Inferior parietal cortex (tissue), 1 donor: ENCODE data around the gene MBD4.
"Not testable (repeated sequence)": the region's sequence is repeated elsewhere in the genome, so short reads cannot be mapped to it uniquely, and the experiment has no call there.

Experiments used
- DNase-seq: peaks from one replicate; pipeline ENCODE4 v3.0.0-alpha.2; 2016; ENCODE audit errors: extremely low spot score

The MBD4 gene

GRCh38 chr3:129439817-129440617 lies at the start of gene MBD4, which contains the start of gene IFT122:
TSS of gene MBD4 (minus strand) at chr3:129439948. CDS start at chr3:129439833, 115 bp downstream.
TSS of gene IFT122 (plus strand) at chr3:129440224. CDS start at chr3:129440331, 107 bp downstream.
- peak; percentile 99 for DNase-seq

DNA sequence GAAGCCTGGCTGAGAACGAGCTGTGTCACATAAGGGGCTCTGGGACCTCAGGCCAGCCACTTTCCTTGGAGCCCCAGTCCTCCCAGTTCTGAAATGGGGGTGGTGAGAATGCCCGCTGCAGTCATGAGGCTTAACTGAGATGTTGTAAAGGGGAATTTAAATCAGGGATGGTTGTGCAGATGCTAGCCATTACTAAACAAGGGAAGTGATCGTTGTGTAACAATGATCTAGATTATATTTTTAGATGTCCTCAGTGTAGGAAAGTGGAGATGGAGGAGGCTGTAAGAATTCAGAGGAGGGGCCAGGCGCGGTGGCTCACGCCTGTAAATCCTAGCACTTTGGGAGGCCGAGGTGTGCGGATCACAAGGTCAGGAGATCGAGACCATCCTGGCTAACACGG lies 49.5 kb upstream of the MBD4 start:
- not testable (repeated sequence) for DNase-seq

GRCh38 chr3:129487868-129488335 lies 48.2 kb upstream of the MBD4 start:
- not testable (repeated sequence) for DNase-seq

DNA sequence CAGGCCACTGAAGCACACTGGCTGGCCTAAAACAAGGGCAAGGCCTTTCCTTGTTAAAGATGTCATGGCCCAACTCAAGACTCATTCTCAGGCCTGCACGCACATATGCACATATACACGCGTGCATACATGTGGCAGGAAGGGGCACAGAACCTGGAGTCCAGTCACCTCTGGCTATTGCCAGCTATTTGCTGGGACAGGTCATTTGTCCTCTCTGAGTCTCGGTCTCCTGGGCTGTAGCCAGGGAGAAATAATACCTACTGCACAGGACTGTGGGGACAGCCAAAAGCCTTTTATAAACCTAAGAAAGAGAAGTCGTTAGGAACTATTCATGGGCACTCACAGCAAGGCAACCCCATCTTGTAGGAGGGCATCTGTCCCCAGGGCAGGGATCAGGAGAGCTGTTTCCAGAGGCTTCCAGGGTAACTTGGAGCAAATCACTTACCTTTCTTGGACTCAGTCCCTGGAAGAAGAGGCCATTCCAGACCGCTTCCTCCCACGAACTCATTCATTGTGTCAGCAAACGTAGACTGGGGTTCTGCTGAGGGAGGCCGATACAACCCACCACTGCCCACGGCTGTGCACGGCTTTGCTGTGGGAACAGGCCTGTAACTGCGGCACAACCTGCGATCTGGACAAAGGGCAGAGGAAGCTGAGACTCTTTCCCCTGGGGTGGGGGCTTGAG lies 47.6 kb upstream of the MBD4 start:
- DNase-seq = no peak

DNA sequence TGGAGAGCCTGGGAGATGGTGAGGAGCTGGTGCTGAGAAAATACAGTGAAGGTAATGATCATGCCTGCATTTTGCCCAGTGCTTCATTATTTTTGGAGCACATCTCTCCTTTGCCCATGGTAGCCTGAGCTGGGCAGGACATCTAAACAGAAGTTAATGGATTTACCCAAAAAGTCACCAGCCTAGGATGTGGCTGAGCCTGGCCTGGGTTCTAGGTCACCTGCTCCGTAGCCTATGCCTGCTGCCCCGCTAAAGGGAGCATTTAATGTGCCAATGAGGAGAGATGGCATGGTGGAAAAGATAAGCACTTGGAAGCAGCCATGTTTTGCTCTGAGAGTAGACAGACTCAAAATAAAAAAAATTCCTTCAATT lies 46.9 kb upstream of the MBD4 start:
- DNase-seq = no peak

DNA sequence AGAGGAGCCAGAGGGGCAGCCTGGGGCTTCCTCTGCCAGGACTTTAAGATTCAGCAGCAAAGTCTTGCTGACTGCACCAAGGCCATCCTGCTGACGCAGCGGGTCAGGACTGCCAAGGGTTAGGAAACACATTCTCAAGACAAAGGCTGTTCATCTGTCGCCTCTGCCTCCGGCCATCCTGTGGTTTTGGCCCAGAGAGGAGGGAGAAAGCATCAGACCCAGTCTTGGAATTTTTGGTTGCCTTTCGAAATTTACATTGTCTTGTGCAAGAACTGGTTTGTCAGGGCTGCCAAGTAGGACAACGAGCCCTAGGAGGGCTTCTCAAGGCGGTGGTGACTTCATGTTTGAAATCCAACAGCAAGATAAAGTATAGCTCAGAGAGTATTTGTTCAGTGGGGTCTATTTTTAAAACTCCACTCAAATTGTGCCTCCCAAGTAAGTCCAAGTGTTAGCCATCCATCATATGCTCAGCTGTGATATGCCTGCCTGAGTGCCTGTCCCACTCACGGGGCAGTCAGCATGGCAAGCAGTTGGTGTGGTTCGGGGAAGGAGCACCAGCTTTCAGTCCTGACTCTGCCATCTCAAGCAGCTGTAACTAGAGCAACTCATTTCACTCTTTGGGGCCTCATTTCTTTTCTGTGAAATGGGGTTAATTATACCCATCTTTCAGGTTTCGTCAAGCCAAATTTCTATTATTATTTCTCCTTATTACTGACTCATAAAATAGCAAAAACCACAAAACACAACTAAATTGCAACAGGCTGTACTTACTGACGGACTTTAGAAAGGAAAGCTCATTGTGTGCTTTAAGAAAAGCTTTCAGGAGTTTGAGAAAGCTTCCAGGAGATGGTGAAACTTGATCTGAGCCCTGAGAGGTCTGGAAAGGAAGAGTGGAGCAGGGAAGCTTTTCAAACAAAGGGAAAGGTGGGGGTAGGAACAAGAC lies 46.2 kb upstream of the MBD4 start:
- DNase-seq = no peak

- not testable (repeated sequence) for DNase-seq
Observed at GRCh38 chr3:129485146-129485545, 45.4 kb upstream of the MBD4 start.

DNA sequence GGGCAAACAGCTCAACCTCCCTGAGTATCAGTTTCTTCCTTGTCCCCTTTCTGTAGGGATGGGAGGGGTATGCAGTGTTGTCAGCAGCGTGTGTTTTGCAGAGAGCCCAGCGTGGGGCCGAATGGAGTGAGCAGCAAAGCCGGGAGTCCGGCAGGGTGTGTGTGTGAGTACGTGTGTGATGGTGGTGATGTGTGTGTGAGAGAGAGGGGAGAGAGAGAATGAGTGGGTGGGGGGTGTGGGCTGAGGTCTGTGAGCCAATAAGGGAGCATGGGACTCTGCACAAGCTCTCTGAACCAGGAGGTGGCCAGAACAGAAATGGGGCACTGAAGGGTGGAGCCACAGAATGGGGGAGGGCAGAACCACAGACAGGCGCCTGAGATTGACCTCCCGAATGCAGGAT lies 44.1 kb upstream of the MBD4 start:
- no peak for DNase-seq

DNA sequence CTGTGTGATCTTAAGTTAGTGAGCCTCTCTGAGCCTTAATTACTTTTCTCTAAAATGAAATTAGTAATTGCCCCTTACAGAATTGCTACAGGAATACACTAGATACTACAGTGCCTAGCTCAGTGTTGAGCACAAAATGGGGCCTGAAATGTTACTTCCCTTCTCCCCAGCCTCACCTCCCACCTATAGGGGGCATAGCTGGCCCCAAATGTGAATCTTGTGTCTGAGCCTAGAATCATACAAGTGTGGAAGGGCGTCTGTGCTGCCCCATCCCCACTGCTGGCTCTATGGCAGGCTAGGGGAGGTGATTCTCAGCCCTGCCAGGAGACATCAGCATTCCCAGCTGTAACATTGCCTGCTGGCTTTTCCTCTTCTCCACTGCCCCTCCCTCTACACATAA lies 43.0 kb upstream of the MBD4 start:
- DNase-seq = no peak

- DNase-seq = no peak
Observed at GRCh38 chr3:129481766-129482332, 42.1 kb upstream of the MBD4 start.

- not testable (repeated sequence) for DNase-seq
Observed at GRCh38 chr3:129481225-129481765, 41.5 kb upstream of the MBD4 start.

DNA sequence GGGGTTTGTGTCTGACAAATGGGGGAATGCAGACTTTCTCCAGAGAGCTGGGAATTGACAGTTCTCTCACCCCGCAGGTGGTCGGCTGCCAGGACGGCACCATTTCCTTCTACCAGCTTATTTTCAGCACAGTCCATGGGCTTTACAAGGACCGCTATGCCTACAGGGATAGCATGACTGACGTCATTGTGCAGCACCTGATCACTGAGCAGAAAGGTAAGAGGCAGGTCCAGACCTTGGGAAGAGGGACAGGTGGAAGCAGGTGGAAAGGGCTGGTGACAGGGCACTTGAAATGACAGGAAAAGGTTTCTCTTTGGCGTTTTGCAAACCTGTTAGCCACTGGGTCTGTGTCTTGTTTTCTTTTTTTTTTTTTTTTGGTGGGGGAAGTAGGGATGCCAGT lies 36.8 kb upstream of the MBD4 start:
- no peak for DNase-seq

DNA sequence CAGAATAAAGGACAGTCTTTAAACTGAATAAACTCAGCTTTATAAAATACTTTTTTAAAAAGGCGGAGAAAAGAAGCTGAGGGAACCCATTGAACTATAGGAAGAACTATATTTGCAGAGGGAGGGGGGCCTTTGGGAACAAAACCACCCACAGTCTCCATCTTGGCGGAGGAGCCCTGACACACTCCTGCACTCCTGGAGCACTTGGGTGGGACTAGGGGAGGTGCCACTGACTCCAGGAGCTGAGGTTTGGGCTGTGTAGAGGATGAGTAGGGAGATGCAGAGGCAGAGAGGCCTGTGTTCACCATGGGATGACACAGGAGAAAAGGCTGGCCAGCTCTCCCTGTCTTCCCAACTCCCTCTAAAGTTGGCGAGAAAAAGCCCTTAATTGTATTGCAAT lies 36.1 kb upstream of the MBD4 start:
- DNase-seq = no peak

- DNase-seq = no peak
Observed at GRCh38 chr3:129474984-129475804, 35.4 kb upstream of the MBD4 start.

- DNase-seq = no peak
Observed at GRCh38 chr3:129473769-129474152, 34.0 kb upstream of the MBD4 start.

DNA sequence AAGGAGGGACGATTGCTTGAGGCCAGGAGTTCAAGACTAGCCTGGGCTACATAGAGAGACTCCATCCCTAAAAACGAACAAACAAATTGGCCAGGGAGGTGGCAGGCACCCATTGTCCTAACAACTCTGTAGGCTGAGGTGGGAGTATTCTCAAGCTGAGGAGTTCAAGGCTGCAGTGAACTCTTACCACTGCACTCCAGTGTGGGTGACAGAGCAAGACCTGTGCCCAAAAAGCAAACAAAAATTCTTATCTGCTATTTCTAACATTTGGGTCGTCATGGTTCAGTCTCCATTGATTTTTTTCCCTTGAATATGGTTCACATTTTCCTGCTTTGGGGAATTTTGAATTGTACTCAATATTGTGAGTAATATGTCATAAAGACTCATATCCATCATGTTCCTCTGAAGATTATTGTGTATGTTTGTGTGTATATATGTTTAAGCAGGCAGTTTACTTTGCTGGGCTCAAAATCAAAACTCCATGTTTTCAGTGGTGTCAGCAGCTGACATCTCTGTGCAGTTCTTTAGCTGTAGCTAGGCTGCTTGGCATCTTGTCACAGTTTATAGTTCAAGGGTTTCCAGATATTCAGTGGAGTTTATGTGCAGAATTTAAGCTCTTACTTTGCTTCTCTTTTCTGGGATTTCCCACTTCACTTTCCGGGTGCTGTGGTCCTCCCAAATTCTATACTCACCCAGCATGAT lies 33.5 kb upstream of the MBD4 start:
- DNase-seq = no peak

DNA sequence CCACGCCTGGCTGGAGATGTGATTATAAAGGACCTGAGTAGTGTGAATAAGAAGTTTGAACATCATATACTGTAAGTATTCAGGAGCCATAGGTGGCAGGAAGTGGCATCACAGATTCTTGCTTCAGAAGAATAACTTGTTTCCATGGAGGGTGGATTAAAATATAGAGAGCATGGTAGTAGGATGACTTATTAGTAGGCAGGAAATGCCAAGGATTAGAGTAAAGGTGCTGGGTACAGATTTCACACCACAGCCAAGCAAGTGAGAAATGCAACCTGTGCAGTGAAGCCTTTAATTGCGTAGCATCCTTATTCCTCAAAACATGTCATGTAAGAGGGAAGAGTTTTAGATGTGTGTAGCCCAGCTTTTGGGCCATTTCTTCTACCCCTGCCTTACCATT lies 31.1 kb upstream of the MBD4 start:
- DNase-seq = no peak

GRCh38 chr3:129469026-129469425 lies 29.3 kb upstream of the MBD4 start:
- no peak for DNase-seq

DNA sequence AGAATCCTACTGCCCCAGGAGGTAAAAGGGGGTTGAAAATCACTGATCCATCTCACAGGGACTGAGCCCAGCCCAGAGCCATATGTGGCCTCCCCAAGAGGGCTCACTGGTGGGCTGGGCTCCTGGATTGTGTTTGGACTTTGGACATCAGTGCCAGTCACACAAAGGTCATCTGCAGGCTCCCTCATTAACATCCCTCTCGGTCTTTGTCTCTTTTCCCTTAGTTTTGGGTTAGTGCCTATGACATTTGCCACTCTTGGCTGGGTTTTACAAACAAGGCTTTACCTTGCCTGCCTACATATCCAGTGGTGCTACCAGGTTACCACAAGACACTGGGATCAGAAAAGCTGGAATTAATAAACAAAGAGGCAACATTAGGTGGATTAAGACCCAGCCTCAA lies 28.2 kb upstream of the MBD4 start:
- no peak for DNase-seq

DNA sequence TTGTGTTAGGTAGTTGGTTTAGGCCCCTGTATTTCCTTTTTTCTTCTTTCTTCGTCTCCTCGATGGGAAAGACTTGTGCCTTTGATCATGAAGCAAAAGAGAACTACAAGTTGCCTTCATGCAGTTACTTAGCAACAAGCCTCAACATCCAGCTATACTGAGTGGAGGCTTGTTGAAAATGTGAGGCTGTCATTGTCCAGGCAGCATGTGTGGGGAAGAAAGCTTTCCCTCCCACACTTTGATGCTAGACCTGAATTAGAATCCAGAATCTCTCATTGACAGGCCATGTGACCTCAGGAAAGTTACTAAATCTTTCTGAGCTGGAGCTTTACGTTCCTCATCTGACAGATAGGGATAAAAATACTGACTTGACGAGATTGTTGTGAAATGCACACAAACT lies 24.0 kb upstream of the MBD4 start:
- DNase-seq = peak; percentile 52
